Suppressor macrophage (primary cell): ENCODE results near the gene SSU72.
A peak's percentile ranks its signal among the peaks of the same experiment; 100 is the strongest.

Experiments
- DNase-seq, 4 experiments: peaks; one replicate each; pipeline ENCODE4 v3.0.0-alpha.2; 2020 to 2022
- total RNA-seq, 17 experiments: gene quantifications; one replicate each; lab custom pipeline; 2026; ENCODE audit warnings: mixed read lengths in 6 of 17, inconsistent platforms in 3 of 17; lab: John Stamatoyannopoulos, UW

The SSU72 gene
- 30.3 to 131 (median 60.5) reads per million in 17 experiments for total RNA-seq

GRCh38 chr1:1574721-1575537 is at the start of gene SSU72:
SSU72 (minus strand) TSS chr1:1574863; CDS start chr1:1574557, 306 bp downstream.
- DNase-seq: peak; percentile 97 to 98 (median 98)

GRCh38 chr1:1623631-1624442 is 49.2 kb upstream of the SSU72 start:
- peak in 1 of 4 experiments; percentile 1 for DNase-seq

- no peak for DNase-seq
Measured at GRCh38 chr1:1623181-1623630, 48.5 kb upstream of the SSU72 start.

- DNase-seq: no peak
Measured at GRCh38 chr1:1622788-1623094, 48.1 kb upstream of the SSU72 start.

GRCh38 chr1:1622010-1622787 is 47.5 kb upstream of the SSU72 start:
- no peak for DNase-seq

GRCh38 chr1:1621173-1622009 is 46.7 kb upstream of the SSU72 start:
- DNase-seq: no peak

GRCh38 chr1:1620433-1621139 is 45.9 kb upstream of the SSU72 start:
- peak in 1 of 4 experiments; percentile 2 for DNase-seq

- peak in 3 of 4 experiments; percentile 36 to 53 (median 39) for DNase-seq
Measured at GRCh38 chr1:1619917-1620361, 45.3 kb upstream of the SSU72 start.

- DNase-seq: no peak
Measured at GRCh38 chr1:1618396-1619068, 43.9 kb upstream of the SSU72 start.

GRCh38 chr1:1617925-1618324 is 43.3 kb upstream of the SSU72 start:
- no peak for DNase-seq

GRCh38 chr1:1617516-1617915 is 42.9 kb upstream of the SSU72 start:
- DNase-seq: no peak

- DNase-seq: no peak
Measured at GRCh38 chr1:1616838-1617237, 42.2 kb upstream of the SSU72 start.

GRCh38 chr1:1616045-1616790 is 41.6 kb upstream of the SSU72 start:
- peak; percentile 67 to 87 (median 74) for DNase-seq

GRCh38 chr1:1615256-1616044 is 40.8 kb upstream of the SSU72 start, which contains the start of gene MIB2:
MIB2 (plus strand) TSS chr1:1615500; CDS start chr1:1623453, 7,953 bp downstream.
- DNase-seq: peak; percentile 99 to 100 (median 99)

GRCh38 chr1:1614954-1615255 is 40.2 kb upstream of the SSU72 start:
- no peak for DNase-seq

GRCh38 chr1:1614204-1614953 is 39.7 kb upstream of the SSU72 start:
- DNase-seq: peak; percentile 90 to 96 (median 91)

GRCh38 chr1:1613509-1614082 is 38.9 kb upstream of the SSU72 start:
- no peak for DNase-seq

GRCh38 chr1:1612104-1612400 is 37.4 kb upstream of the SSU72 start:
- DNase-seq: no peak
